DMS79 (cell line): ENCODE data around the gene TFAP2B.
A peak's percentile ranks its signal among the peaks of the same experiment; 100 is the strongest.

ENCODE experiments used
- DNase-seq: peaks from one replicate; lab custom pipeline; 2025; lab: John Stamatoyannopoulos, UW

The TFAP2B gene

GRCh38 chr6:50818673-50819072 is at the start of gene TFAP2B:
TFAP2B (plus strand) TSS chr6:50818871; CDS start chr6:50818892, 21 bp downstream.
- DNase-seq, result no peak

- DNase-seq, result no peak
These were observed 40.0 kb upstream of the TFAP2B start for GRCh38 chr6:50778696-50779095.

- DNase-seq, result no peak
These were observed 38.3 kb upstream of the TFAP2B start for GRCh38 chr6:50780382-50780781.

- no peak for DNase-seq
These were observed 32.8 kb upstream of the TFAP2B start for GRCh38 chr6:50785921-50786320.

- no peak for DNase-seq
These were observed 26.7 kb upstream of the TFAP2B start for GRCh38 chr6:50791900-50792508.

GRCh38 chr6:50792771-50793170 is 25.9 kb upstream of the TFAP2B start:
- DNase-seq, result no peak

- no peak for DNase-seq
These were observed 23.1 kb upstream of the TFAP2B start for GRCh38 chr6:50795574-50795973.

GRCh38 chr6:50804283-50804682 is 14.4 kb upstream of the TFAP2B start:
- no peak for DNase-seq

GRCh38 chr6:50807035-50807434 is 11.6 kb upstream of the TFAP2B start:
- DNase-seq, result no peak

GRCh38 chr6:50815436-50816114 is 3.1 kb upstream of the TFAP2B start:
- no peak for DNase-seq

GRCh38 chr6:50816115-50816675 is 2.5 kb upstream of the TFAP2B start:
- DNase-seq, result peak; percentile 4

- DNase-seq, result no peak
These were observed 1.6 kb upstream of the TFAP2B start for GRCh38 chr6:50816947-50817645.

GRCh38 chr6:50817646-50817950 is 1.1 kb upstream of the TFAP2B start:
- DNase-seq, result no peak

- DNase-seq, result no peak
These were observed 651 bp upstream of the TFAP2B start for GRCh38 chr6:50818020-50818419.

GRCh38 chr6:50819466-50819903 is 814 bp downstream of the TFAP2B start:
- no peak for DNase-seq

GRCh38 chr6:50819904-50820868 is 1.5 kb downstream of the TFAP2B start:
- DNase-seq, result no peak

- no peak for DNase-seq
These were observed 2.2 kb downstream of the TFAP2B start for GRCh38 chr6:50820869-50821264.

- DNase-seq, result no peak
These were observed 2.9 kb downstream of the TFAP2B start for GRCh38 chr6:50821441-50822077.

- DNase-seq, result no peak
These were observed 3.4 kb downstream of the TFAP2B start for GRCh38 chr6:50822078-50822476.

GRCh38 chr6:50823094-50823920 is 4.6 kb downstream of the TFAP2B start:
- no peak for DNase-seq
